HEK293T (cell line): Measurements from ENCODE around the gene TARBP1.

Experiments
- CTCF ChIA-PET: fragments of 350-600 bp; formaldehyde crosslinking; extraction: SDS; loops from one replicate; lab custom pipeline; 2021; ENCODE audit warnings: antibody characterized with exemption, inconsistent platforms; lab: Yijun Ruan, JAX
- POLR2A ChIA-PET: fragments of 350-600 bp; formaldehyde crosslinking; extraction: SDS; loops from one replicate; lab custom pipeline; 2020; ENCODE audit warnings: antibody characterized with exemption, inconsistent platforms; lab: Yijun Ruan, JAX
- DNase-seq: peaks from one replicate; pipeline ENCODE4 v3.0.0; 2012; ENCODE audit warnings: mixed read lengths; ENCODE audit errors: extremely low spot score
- ARNT ChIP-seq: fragments of 450-650 bp; IDR thresholded peaks from 2 replicates; pipeline ENCODE4 v1.6.1; 2017; ENCODE audit warnings: mild to moderate bottlenecking
- BHLHE40 ChIP-seq: fragments of 450-650 bp; IDR thresholded peaks from 2 replicates; pipeline ENCODE4 v1.6.1; 2016; ENCODE audit warnings: mild to moderate bottlenecking, moderate library complexity, borderline replicate concordance
- CTBP1 ChIP-seq: fragments of 450-650 bp; IDR thresholded peaks from 2 replicates; pipeline ENCODE4 v1.6.1; 2016; ENCODE audit warnings: borderline replicate concordance
- ELF4 ChIP-seq: fragments of 450-650 bp; IDR thresholded peaks from 2 replicates; pipeline ENCODE4 v1.6.1; 2017; ENCODE audit warnings: antibody characterized with exemption
- FOXA1 ChIP-seq: fragments of 450-650 bp; IDR thresholded peaks from 2 replicates; pipeline ENCODE4 v1.6.1; 2016; ENCODE audit warnings: mild to moderate bottlenecking
- FOXK2 ChIP-seq: fragments of 450-650 bp; IDR thresholded peaks from 2 replicates; pipeline ENCODE4 v1.6.1; 2016; ENCODE audit warnings: mild to moderate bottlenecking
- FOXM1 ChIP-seq: fragments of 450-650 bp; IDR thresholded peaks from 2 replicates; pipeline ENCODE4 v1.6.1; 2017; ENCODE audit warnings: mild to moderate bottlenecking, borderline replicate concordance
- HDGF ChIP-seq: fragments of 450-650 bp; IDR thresholded peaks from 2 replicates; pipeline ENCODE4 v1.6.1; 2017; ENCODE audit warnings: antibody characterized with exemption, borderline replicate concordance
- L3MBTL2 ChIP-seq: fragments of 450-650 bp; conservative IDR thresholded peaks from 2 replicates; pipeline ENCODE4 v1.6.1; 2016; ENCODE audit warnings: mild to moderate bottlenecking
- LEF1 ChIP-seq: fragments of 450-650 bp; IDR thresholded peaks from 2 replicates; pipeline ENCODE4 v1.6.1; 2017; ENCODE audit warnings: mild to moderate bottlenecking, borderline replicate concordance
- NFRKB ChIP-seq: fragments of 450-650 bp; IDR thresholded peaks from 2 replicates; pipeline ENCODE4 v1.6.1; 2016; ENCODE audit warnings: mild to moderate bottlenecking, moderate library complexity
- SP1 ChIP-seq: fragments of 450-650 bp; IDR thresholded peaks from 2 replicates; pipeline ENCODE4 v1.6.1; 2017
- SUZ12 ChIP-seq: fragments of 450-650 bp; IDR thresholded peaks from 2 replicates; pipeline ENCODE4 v1.6.1; 2016; ENCODE audit warnings: mild to moderate bottlenecking
- TARDBP ChIP-seq: fragments of 450-650 bp; IDR thresholded peaks from 2 replicates; pipeline ENCODE4 v1.6.1; 2016
- ZNF384 ChIP-seq: fragments of 450-650 bp; IDR thresholded peaks from 2 replicates; pipeline ENCODE4 v1.6.1; 2016
- TF ChIP-seq, protein P1 (sequence below): fragments of 450-650 bp; IDR thresholded peaks from 2 replicates; pipeline ENCODE4 v1.6.1; 2016

Gene TARBP1

GRCh38 chr1:234467821-234468220 lies 11.2 kb downstream of the TARBP1 start:
- ChIA-PET CTCF (interaction anchor here (0.6 kb wide), 1 partner anchor 31 kb away, joined by 3 read pairs; no protein-coding TSS in a partner anchor), POLR2A (interaction anchor here (1.9 kb wide), 1 partner anchor 10 kb away, joined by 6 read pairs; the partner anchor contains the start of gene TARBP1)
- TF ChIP-seq ZNF384 (no peak), CTBP1 (no peak), L3MBTL2 (no peak), FOXA1 (no peak), ARNT (no peak), SP1 (no peak), SUZ12 (no peak), ELF4 (no peak), TARDBP (no peak), FOXK2 (no peak), BHLHE40 (no peak), HDGF (no peak), NFRKB (no peak), FOXM1 (no peak), LEF1 (no peak)
- TF ChIP-seq, protein P1, sequence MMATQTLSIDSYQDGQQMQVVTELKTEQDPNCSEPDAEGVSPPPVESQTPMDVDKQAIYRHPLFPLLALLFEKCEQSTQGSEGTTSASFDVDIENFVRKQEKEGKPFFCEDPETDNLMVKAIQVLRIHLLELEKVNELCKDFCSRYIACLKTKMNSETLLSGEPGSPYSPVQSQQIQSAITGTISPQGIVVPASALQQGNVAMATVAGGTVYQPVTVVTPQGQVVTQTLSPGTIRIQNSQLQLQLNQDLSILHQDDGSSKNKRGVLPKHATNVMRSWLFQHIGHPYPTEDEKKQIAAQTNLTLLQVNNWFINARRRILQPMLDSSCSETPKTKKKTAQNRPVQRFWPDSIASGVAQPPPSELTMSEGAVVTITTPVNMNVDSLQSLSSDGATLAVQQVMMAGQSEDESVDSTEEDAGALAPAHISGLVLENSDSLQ: no peak
- DNase-seq: no peak

DNA sequence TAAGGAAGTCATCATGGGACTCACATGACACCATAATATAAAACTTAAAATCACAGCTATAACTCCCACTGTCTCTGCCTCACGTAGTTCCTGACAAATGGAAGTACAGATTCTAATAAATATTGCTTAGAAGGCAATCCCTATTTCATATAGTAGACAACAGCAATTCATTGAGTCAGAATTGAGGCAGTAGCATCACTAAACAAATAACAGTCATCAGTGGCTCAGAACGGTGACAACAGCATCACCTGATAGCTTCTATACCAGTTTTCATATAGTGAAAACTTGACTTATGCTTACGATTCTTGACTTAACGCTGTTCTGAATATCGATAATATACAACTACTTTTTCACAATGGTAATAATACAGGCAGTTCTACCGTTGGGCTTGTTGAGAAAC lies 12.0 kb downstream of the TARBP1 start:
- POLR2A ChIA-PET: interaction anchor here (0.5 to 1.9 kb wide), 2 partner anchors 11 to 1326 kb away, joined by 3 to 6 read pairs; partner anchors contain the start of gene TARBP1
- CTCF ChIA-PET: no interaction called here
- no peak for DNase-seq
- TF ChIP-seq, protein P1: no peak
- TF ChIP-seq HDGF (no peak), CTBP1 (no peak), SP1 (no peak), SUZ12 (no peak), BHLHE40 (no peak), FOXK2 (no peak)

DNA sequence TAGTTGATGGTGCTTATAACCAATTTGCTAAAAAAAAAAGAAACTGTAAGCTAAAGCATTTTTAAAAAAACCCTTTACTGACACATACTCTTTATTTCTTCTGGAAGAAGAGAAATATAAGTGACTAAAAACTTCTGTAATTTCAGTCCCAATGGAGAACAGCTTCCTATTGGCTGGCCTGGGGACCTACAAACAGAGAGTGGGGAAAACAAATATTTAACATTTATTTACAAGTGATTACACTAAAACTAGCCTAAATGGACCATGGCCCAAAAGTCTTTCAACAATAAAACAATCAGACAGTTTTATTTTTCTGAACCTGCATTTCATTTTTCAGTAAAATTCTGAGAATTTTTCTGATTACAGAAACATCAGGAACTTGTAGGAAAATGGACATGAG lies 15.2 kb downstream of the TARBP1 start:
- TF ChIP-seq HDGF (no peak), NFRKB (no peak), ELF4 (no peak), CTBP1 (no peak), ZNF384 (no peak), FOXA1 (no peak), SP1 (no peak), ARNT (no peak), LEF1 (no peak), BHLHE40 (no peak), TARDBP (no peak), FOXK2 (no peak), FOXM1 (no peak)
- TF ChIP-seq, protein P1: no peak
- ChIA-PET CTCF (interaction anchor here (0.6 kb wide), 1 partner anchor 59 kb away, joined by 3 read pairs; no protein-coding TSS in a partner anchor), POLR2A (no interaction called here)
- DNase-seq: no peak

GRCh38 chr1:234460652-234461051 lies 18.3 kb downstream of the TARBP1 start:
- TF ChIP-seq FOXM1 (no peak), NFRKB (no peak), FOXA1 (no peak), HDGF (no peak), L3MBTL2 (no peak), FOXK2 (no peak), TARDBP (no peak)
- ChIA-PET POLR2A (no interaction called here), CTCF (no interaction called here)
- DNase-seq: no peak

DNA sequence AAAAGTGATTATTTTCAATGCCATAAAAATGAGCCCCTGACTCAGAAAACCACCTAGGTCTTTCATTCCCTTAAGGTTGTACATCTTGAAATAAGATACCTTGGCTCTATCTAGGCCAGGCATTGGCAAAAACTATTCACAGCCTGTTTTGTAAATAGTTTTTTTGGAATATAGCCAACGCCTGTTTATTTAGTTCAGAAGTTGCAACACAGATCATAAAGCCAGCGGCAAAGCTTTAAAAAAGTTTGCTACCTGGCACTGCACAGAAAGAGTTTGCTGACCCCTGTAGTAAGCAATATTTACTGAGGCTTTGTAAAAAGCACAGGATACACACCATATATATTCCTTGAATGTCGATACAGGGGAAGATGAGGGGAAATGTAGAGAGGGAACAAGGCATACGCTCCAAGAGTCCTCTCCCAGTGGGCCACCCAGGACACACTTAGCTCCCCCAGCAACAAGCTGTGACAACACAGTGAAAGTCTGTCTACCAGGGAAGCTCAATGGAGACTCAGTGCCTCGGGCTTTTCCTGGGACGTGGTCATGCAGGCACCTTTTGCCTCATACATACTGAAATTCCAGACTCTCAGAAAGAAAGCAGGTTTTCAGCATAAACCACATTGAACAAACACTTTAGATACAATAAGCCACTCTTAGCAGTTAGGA lies 20.5 kb downstream of the TARBP1 start:
- no peak for DNase-seq
- POLR2A ChIA-PET: no interaction called here
- CTCF ChIA-PET: interaction anchor here (0.6 to 0.7 kb wide), 2 partner anchors 148 to 635 kb away, joined by 3 read pairs; no protein-coding TSS in a partner anchor
- TF ChIP-seq L3MBTL2: no peak

- CTCF ChIA-PET: no interaction called here
These were observed 24.1 kb downstream of the TARBP1 start for GRCh38 chr1:234454926-234455325.

More at GRCh38 chr1:234454926-234455325, 24.1 kb downstream of the TARBP1 start:
- TF ChIP-seq NFRKB (no peak), ARNT (no peak), TARDBP (no peak), SP1 (no peak), HDGF (no peak), FOXK2 (no peak), BHLHE40 (no peak), SUZ12 (no peak), LEF1 (no peak), FOXA1 (no peak), FOXM1 (no peak), L3MBTL2 (no peak), ELF4 (no peak), ZNF384 (no peak), CTBP1 (no peak)
- TF ChIP-seq, protein P1: no peak
- no peak for DNase-seq
- POLR2A ChIA-PET: no interaction called here
